Stimulated activated CD4-positive, alpha-beta T cell treated with anti-CD3 and anti-CD28 coated beads, Interleukin-2, amount 100 ng/mL, for 24 hours (primary cell): ENCODE data around the gene SDK1.
"Not testable (repeated sequence)": the region's sequence is repeated elsewhere in the genome, so short reads cannot be mapped to it uniquely, and the experiment has no call there.

Experiments used
- DNase-seq, 2 donors: peaks; one replicate each; pipeline ENCODE4 v3.0.0-alpha.2; 2020

The SDK1 gene

GRCh38 chr7:3549601-3550000 lies 248.5 kb downstream of the SDK1 start:
- no peak for DNase-seq

GRCh38 chr7:3551536-3551935 lies 250.5 kb downstream of the SDK1 start:
- DNase-seq: no peak

DNA sequence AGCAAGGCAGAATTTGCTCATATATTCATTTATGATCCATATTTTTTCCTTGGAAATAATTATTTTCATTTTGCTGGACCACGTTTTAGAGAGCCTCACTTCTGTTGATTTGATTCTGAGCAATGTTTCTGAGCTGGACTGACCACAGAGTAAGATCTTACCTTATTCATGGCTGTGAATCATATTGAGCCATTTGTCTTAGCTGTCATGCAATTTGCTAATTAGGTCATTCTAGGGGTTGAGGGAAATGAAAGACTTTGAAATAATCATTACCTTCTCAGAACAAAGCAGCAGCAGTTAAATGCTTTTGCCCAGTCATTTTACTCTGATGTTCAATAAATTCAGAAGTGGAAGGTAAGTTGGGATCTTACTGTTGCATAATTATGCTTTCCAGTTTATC lies 251.4 kb downstream of the SDK1 start:
- no peak for DNase-seq

DNA sequence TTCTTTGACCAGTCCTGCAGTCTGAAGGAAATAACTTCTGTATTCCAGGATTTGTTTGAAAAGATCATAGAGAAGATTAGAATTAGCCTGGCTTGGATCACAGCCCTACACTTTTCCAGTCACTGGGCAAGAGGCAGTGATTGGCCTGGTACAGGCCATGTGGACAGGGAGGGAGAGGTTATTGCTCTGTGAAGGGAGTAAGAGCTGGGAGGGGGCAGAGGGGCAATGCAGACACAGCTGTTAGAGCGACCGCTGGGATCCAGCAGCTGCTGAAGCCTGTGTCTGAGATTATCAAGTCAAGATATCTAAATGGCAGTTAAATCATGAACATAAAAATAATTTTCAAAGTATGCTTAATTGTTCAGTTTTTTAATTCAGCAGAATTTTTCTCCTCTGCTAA lies 257.3 kb downstream of the SDK1 start:
- no peak for DNase-seq

DNA sequence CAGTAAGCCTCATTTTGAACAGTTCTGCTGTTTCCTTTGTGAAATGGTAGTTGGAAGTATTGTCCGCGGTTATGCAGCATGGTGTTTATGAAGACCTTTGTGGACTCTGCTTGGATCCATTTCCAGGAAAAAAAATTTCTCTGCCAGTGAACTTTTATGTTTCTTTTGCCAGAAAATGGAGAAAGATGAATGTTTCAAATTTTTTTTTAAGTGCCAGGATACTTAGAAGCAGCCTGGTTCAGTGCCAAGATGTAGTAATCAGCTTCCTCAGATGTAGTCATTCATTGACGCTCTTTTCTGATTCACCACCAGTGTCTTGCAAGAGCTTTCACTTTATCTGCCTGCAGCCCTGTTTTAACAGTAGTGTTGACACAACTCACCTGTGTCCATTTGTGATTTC lies 258.2 kb downstream of the SDK1 start:
- DNase-seq: no peak

- DNase-seq: no peak
These were observed 259.4 kb downstream of the SDK1 start for GRCh38 chr7:3560495-3560894.

GRCh38 chr7:3561932-3562331 lies 260.9 kb downstream of the SDK1 start:
- no peak for DNase-seq

DNA sequence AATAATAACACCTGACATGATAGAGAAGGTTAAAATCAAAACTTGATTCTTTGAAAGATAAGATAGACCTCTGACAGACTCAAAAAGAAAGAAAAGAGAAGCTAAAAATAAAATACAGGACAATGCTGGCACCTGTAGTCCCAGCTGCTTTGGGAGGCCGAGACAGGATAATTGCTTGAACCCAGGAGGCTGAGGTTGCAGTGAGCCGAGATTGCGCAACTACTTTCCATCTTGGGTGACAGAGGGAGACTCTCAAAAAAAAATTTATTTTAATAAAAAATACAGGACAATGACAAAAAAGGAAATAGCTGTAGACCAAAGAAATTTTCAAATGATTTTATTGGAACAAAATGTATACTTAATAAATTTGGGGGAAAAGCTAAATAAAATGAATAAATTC lies 263.2 kb downstream of the SDK1 start:
- no peak for DNase-seq

- no peak for DNase-seq
These were observed 267.5 kb downstream of the SDK1 start for GRCh38 chr7:3568516-3568915.

GRCh38 chr7:3569643-3570042 lies 268.6 kb downstream of the SDK1 start:
- DNase-seq: no peak

DNA sequence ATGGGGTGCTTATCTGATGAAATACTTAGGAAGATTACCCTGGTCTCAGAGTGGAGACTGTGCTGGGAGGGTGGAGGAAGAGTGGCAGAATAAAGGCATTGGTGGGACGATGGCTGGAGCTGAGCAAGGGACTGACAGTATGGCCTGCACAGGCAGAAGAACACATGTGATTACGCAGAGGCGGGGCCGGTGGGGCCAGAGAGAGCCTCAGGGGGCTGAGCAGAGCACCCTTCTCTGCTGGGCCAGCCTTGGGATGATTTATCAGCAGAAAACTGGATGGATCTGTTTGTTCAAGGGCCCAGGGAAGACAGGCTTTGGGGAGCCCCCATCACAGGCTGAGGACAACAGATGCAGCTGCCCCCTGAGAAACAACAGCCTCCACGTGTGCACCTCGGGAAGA lies 272.1 kb downstream of the SDK1 start:
- no peak for DNase-seq

DNA sequence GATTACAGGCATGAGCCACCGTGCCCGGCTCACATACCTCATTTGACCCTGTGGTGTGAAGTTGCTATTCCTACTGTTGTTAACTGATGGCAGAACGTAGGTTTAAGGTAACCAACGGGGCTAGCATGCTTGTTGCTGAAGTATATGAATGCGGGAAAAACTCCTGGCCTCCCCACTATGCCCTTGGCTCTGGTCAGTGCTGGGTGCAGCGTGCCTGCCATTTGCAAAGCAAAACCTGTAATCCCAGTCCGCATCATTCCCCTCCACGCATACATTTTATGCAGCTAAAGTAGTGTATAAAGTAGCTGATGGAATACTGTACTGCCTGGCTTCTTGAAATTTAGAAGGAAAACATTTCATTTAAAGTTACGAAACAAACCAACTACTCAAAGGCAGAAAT lies 273.3 kb downstream of the SDK1 start:
- DNase-seq: no peak

- no peak for DNase-seq
These were observed 274.9 kb downstream of the SDK1 start for GRCh38 chr7:3575753-3576531.

DNA sequence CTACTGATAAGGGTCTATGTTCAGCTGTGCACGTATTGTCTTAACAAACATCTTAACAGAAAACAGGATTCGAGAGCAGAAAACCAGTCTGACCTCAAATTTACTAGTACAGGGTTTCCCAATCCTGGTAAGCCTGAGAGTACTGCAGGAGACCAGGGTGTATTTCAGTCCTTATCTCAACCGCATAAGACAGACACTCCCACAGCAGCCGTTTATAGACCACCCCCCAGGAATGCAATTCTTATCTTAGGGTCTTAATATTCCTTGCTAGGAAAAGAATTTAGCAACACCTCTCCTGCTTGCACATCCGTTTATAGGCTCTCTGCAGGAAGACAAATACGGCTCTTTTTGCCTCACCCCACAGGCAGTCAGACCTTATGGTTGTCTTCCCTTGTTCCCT lies 277.3 kb downstream of the SDK1 start:
- no peak for DNase-seq

DNA sequence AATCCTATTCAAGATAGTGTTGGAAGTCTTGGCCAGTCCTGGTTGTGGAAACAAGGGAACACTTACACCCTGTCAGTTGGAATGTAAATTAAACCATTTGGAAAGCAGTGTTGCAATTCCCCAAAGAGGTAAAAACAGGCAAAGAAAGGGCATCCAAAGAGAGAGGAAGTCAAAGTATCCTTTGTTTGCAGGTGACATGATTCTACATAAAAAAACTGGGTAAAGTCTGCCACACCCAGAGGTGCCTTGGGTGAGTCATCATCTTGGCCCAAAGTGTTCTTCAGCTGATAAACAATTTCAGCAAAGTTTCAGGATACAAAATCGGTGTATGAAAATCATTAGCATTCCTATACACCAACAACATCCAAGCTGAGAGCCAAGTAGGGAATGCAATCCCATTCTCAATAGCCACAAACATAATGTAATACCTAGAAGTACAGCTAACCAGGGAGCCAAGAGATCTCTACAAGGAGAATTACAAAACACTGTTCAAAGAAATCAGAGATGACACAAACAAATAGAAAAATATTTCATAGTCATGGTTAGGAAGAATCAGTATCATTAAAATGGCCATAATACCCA lies 278.7 kb downstream of the SDK1 start:
- no peak for DNase-seq

DNA sequence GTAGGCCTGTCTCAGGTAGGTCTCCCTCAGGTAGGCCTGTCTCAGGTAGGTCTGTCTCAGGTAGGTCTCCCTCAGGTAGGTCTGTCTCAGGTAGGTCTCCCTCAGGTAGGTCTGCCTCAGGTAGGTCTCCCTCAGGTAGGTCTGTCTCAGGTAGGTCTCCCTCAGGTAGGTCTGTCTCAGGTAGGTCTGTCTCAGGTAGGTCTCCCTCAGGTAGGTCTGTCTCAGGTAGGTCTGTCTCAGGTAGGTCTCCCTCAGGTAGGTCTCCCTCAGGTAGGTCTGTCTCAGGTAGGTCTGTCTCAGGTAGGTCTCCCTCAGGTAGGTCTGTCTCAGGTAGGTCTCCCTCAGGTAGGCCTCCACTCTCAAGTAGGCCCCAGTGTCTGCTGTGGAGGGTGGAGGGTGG lies 281.1 kb downstream of the SDK1 start:
- DNase-seq: not testable (repeated sequence)

- no peak for DNase-seq
These were observed 284.8 kb downstream of the SDK1 start for GRCh38 chr7:3585826-3586225.

DNA sequence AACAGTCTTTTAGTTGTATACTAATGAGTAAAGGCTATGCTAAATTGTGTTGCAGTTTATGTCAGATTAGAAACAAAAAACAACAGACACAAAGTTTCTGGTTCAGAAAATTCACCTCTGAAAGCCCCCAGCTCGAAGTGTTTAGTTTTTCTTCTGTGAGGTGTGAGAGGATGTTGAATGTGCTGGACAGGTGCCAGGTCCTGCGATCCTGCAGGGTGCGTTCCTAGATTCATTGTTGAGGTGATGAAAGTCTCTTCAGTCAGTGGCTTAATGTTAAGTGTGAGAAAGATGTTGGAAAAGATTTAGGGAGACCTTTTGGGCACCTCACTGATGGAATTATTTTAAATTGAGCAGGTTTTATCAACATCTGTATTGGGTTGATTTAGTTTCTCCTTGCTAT lies 287.3 kb downstream of the SDK1 start:
- no peak for DNase-seq

GRCh38 chr7:3589752-3590151 lies 288.7 kb downstream of the SDK1 start:
- no peak for DNase-seq

- DNase-seq: no peak
These were observed 290.2 kb downstream of the SDK1 start for GRCh38 chr7:3591219-3591618.

GRCh38 chr7:3591944-3592343 lies 290.9 kb downstream of the SDK1 start:
- DNase-seq: no peak

- no peak for DNase-seq
These were observed 291.5 kb downstream of the SDK1 start for GRCh38 chr7:3592401-3593134.

DNA sequence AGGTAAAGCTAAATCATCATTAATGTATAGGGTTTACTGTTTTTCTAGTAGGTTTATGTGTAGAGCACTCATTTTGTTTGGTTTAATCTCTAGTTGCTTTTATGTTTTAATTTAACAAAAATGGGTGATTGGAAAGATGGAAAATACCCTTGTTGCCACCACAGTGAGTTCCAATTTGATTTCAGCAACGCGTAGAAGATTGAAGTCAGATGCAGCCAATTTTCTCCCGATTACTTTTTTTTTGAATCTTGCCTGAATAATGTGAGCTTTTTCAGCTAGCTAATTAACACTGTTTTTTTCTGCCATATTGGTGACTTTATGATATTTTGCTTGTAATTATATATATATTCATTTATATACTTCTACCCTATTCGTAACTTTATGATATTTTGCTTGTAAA lies 293.8 kb downstream of the SDK1 start:
- DNase-seq: no peak

GRCh38 chr7:3598854-3599253 lies 297.8 kb downstream of the SDK1 start:
- no peak for DNase-seq
